ENCODE measurements around the gene ZSWIM6. TPM values are rescaled to one million over a fixed set of nuclear protein-coding genes. Genes with fewer than 3 reads are reported as not detected.
A peak's percentile ranks its signal among the peaks of the same experiment; 100 is the strongest.
"Not testable (repeated sequence)": the region's sequence is repeated elsewhere in the genome, so short reads cannot be mapped to it uniquely, and the experiment has no call there.

The ZSWIM6 gene
- total RNA-seq, 2 donors from 2014 or later: 10.6 to 18.8 TPM

DNA sequence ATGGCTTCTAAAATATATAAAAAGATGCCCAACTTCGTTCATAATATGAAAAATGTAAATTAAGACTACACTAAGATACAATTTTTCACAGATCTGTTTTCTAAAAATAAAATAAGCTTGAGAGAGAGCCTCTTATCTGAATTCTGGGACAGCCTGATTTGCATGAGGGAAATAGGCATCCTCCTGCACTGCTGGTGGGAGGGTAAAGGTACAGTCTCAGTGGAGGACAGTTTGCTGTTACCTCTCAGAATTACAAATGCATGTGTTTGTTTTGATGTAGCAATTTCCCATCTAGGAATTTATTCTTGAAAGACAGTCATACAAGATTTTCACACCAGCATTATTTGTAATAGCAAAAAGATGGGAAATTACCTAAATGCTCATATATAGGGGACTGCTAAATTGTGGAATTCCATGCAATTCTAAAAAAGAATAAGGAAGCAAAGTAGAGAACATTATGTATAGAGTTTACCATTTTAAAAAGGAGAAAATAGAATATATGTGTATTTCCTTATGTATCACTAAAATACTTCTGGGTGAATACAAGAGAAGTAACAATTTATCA, 75.7 kb downstream of the ZSWIM6 start:
- TF ChIP-seq, protein P1, sequence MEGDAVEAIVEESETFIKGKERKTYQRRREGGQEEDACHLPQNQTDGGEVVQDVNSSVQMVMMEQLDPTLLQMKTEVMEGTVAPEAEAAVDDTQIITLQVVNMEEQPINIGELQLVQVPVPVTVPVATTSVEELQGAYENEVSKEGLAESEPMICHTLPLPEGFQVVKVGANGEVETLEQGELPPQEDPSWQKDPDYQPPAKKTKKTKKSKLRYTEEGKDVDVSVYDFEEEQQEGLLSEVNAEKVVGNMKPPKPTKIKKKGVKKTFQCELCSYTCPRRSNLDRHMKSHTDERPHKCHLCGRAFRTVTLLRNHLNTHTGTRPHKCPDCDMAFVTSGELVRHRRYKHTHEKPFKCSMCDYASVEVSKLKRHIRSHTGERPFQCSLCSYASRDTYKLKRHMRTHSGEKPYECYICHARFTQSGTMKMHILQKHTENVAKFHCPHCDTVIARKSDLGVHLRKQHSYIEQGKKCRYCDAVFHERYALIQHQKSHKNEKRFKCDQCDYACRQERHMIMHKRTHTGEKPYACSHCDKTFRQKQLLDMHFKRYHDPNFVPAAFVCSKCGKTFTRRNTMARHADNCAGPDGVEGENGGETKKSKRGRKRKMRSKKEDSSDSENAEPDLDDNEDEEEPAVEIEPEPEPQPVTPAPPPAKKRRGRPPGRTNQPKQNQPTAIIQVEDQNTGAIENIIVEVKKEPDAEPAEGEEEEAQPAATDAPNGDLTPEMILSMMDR (IDR thresholded peaks at IDR 0.05): no peak
- Histone ChIP-seq H3K4me1 (ENCODE audit: control insufficient read depth in 1 of 2, low read depth in 2 of 2) (peaks cover 19 to 21% of the 10 kb centered on the region in 2 donors), H3K4me3 (no peak overlapping the region), H3K27me3 (replicated peaks; ENCODE audit: insufficient read depth) (no peaks in the 10 kb centered on the region), H3K9me3 (no peaks in the 10 kb centered on the region), H3K36me3 (no peaks in the 10 kb centered on the region), H3K27ac (no peak overlapping the region)
- ATAC-seq (ENCODE audit: insufficient number of reproducible peaks, low FRiP score, low read depth) (no peak), DNase-seq (ENCODE audit: low spot score) (no peak)

DNA sequence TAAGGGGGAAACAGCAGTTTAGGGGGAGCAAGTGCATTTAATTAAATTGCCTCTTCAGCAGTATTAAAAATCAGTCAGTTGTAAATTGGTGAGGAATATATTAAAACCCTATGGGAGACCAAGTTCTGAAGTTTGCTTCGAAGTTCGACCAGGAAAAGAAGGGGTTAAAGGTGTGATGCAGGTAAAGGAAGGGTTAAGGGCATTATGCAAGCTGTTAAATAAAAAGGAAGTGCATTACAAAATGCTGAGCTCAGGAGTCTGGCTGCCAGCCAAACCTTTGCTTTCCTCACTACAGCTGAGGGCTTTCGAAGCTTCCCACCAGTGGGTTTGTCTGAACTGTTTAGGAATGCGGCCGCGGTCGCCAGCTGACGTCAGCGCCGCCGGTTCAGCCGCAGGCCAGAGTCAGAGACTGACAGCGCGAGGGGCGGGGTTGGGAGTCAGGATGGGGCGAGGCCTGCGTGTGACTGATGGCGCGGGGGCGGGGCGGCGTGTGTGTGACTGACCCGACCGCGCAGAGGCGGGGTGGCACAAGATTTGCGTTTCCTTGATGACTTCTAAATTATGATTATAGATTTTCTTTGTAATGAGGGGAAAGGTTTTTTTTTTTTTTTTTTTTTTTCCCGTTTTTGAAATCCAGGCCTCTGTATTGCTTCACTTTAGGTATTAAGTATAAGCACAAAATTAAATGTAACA, 76.6 kb downstream of the ZSWIM6 start:
- ATAC-seq (ENCODE audit: insufficient number of reproducible peaks, low FRiP score, low read depth) (peak; percentile 99), DNase-seq (ENCODE audit: low spot score) (peak; percentile 97)
- no peaks in the 10 kb centered on the region for H3K9me3 ChIP-seq
- H3K4me3 ChIP-seq: peak overlapping the region; percentile 58
- no peaks in the 10 kb centered on the region for H3K36me3 ChIP-seq
- H3K27me3 ChIP-seq (replicated peaks; ENCODE audit: insufficient read depth): no peaks in the 10 kb centered on the region
- peaks cover 16 to 21% of the 10 kb centered on the region in 2 donors for H3K4me1 ChIP-seq (ENCODE audit: control insufficient read depth in 1 of 2, low read depth in 2 of 2)
- TF ChIP-seq, protein P1 (IDR thresholded peaks at IDR 0.05): no peak
- H3K27ac ChIP-seq: peak overlapping the region in 1 of 2 donors; percentile 6

GRCh38 chr5:61409568-61409967, 77.5 kb downstream of the ZSWIM6 start:
- no peaks in the 10 kb centered on the region for H3K9me3 ChIP-seq
- no peaks in the 10 kb centered on the region for H3K36me3 ChIP-seq
- peaks cover 16 to 21% of the 10 kb centered on the region in 2 donors for H3K4me1 ChIP-seq (ENCODE audit: control insufficient read depth in 1 of 2, low read depth in 2 of 2)
- TF ChIP-seq, protein P1 (IDR thresholded peaks at IDR 0.05): no peak
- DNase-seq (ENCODE audit: low spot score) (no peak), ATAC-seq (ENCODE audit: insufficient number of reproducible peaks, low FRiP score, low read depth) (peak; percentile 66)
- H3K27ac ChIP-seq: no peak overlapping the region
- peak overlapping the region; percentile 58 for H3K4me3 ChIP-seq
- no peaks in the 10 kb centered on the region for H3K27me3 ChIP-seq (replicated peaks; ENCODE audit: insufficient read depth)

DNA sequence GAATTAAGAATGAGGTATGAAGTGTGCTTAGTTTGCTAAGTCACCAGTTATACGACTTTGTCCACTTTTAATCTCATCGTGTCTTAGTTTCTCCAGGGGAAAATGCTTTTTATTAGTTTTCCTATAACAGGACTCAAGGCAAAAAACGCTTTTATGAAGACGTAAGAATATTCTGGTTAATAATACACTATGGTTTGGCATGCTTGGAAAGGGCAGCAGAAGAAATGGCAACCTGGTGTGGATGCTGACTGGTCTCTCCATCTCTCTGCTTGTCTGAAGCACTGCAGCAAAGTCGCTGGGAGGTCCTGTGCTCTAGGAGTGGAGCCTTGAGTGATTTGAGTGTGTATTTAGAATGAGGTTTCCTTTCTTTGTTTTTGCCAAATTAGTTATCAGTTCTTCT, 78.8 kb downstream of the ZSWIM6 start:
- H3K27ac ChIP-seq: no peak overlapping the region

GRCh38 chr5:61412361-61412760, 80.3 kb downstream of the ZSWIM6 start:
- no peak overlapping the region for H3K27ac ChIP-seq

More for the DNA sequence above, 78.8 kb downstream of the ZSWIM6 start:
- H3K4me3 ChIP-seq: no peak overlapping the region
- H3K36me3 ChIP-seq: no peaks in the 10 kb centered on the region
- TF ChIP-seq, protein P1 (IDR thresholded peaks at IDR 0.05): no peak
- ATAC-seq (ENCODE audit: insufficient number of reproducible peaks, low FRiP score, low read depth) (no peak), DNase-seq (ENCODE audit: low spot score) (no peak)
- no peaks in the 10 kb centered on the region for H3K27me3 ChIP-seq (replicated peaks; ENCODE audit: insufficient read depth)
- H3K9me3 ChIP-seq: no peaks in the 10 kb centered on the region
- peaks cover 16 to 22% of the 10 kb centered on the region in 2 donors for H3K4me1 ChIP-seq (ENCODE audit: control insufficient read depth in 1 of 2, low read depth in 2 of 2)

GRCh38 chr5:61413205-61413604, 81.1 kb downstream of the ZSWIM6 start:
- H3K27ac ChIP-seq; H3K27me3 ChIP-seq (replicated peaks; ENCODE audit: insufficient read depth); ATAC-seq (ENCODE audit: insufficient number of reproducible peaks, low FRiP score, low read depth); DNase-seq (ENCODE audit: low spot score); H3K36me3 ChIP-seq; H3K9me3 ChIP-seq; H3K4me3 ChIP-seq: not testable (repeated sequence)
- H3K4me1 ChIP-seq (ENCODE audit: control insufficient read depth in 1 of 2, low read depth in 2 of 2): peaks cover 12 to 32% of the 10 kb centered on the region in 2 donors

More at GRCh38 chr5:61412361-61412760, 80.3 kb downstream of the ZSWIM6 start:
- H3K36me3 ChIP-seq: no peaks in the 10 kb centered on the region
- TF ChIP-seq, protein P1 (IDR thresholded peaks at IDR 0.05): no peak
- ATAC-seq (ENCODE audit: insufficient number of reproducible peaks, low FRiP score, low read depth) (no peak), DNase-seq (ENCODE audit: low spot score) (no peak)
- H3K4me3 ChIP-seq: no peak overlapping the region
- peaks cover 16 to 36% of the 10 kb centered on the region in 2 donors for H3K4me1 ChIP-seq (ENCODE audit: control insufficient read depth in 1 of 2, low read depth in 2 of 2)
- no peaks in the 10 kb centered on the region for H3K27me3 ChIP-seq (replicated peaks; ENCODE audit: insufficient read depth)
- no peaks in the 10 kb centered on the region for H3K9me3 ChIP-seq

All from thoracic aorta (tissue), 2 donors.